K562 (cell line): Measurements from ENCODE around the gene TAS1R3. TPM values are rescaled to one million over a fixed set of nuclear protein-coding genes. Genes with fewer than 3 reads are reported as not detected.

Experiments
- AFF1 ChIP-seq, 2 experiments: fragments of 450-650 bp; IDR thresholded peaks; 2 replicates each; pipeline ENCODE4 v1.6.1; 2018; ENCODE audit warnings: mild to moderate bottlenecking in 2 of 2, low read depth in 1 of 2; ENCODE audit not compliant: partially characterized antibody in 2 of 2
- CBFB ChIP-seq: sonication (generic); formaldehyde crosslinking; IDR thresholded peaks from 2 replicates; pipeline ENCODE4 v1.4.0; 2020; ENCODE audit warnings: mild to moderate bottlenecking, missing genetic modification reagents
- DACH1 ChIP-seq: fragments of 450-650 bp; IDR thresholded peaks from 2 replicates; pipeline ENCODE4 v1.6.1; 2018; ENCODE audit not compliant: partially characterized antibody
- FOXO4 ChIP-seq: fragments of 450-650 bp; formaldehyde crosslinking; IDR thresholded peaks from 2 replicates; pipeline ENCODE4 v1.4.0; 2020; ENCODE audit warnings: mild to moderate bottlenecking, moderate library complexity
- MAFK ChIP-seq: IDR thresholded peaks from 2 replicates; pipeline ENCODE4 v1.6.1; 2011; ENCODE audit warnings: low read length, improper control_type of control experiment
- NUFIP1 ChIP-seq: fragments of 450-650 bp; IDR thresholded peaks from 2 replicates; pipeline ENCODE4 v1.6.1; 2018; ENCODE audit not compliant: partially characterized antibody
- SMARCB1 ChIP-seq: IDR thresholded peaks from 2 replicates; pipeline ENCODE4 v1.6.1; 2011; ENCODE audit warnings: improper control_type of control experiment, low read depth; ENCODE audit not compliant: insufficient read length
- SMARCC2 ChIP-seq: fragments of 450-650 bp; IDR thresholded peaks from 2 replicates; pipeline ENCODE4 v1.6.1; 2017; ENCODE audit warnings: antibody characterized with exemption, moderate library complexity, mild to moderate bottlenecking, low read depth
- ZBTB1 ChIP-seq: sonication (generic); formaldehyde crosslinking; IDR thresholded peaks from 2 replicates; pipeline ENCODE4 v1.8.1; 2023; ENCODE audit warnings: missing genetic modification reagents, low read depth, mild to moderate bottlenecking, borderline replicate concordance
- ZFP30 ChIP-seq: fragments of 250-450 bp; sonication (Bioruptor Pico); IDR thresholded peaks from 2 replicates; pipeline ENCODE4 v1.8.0; 2022; ENCODE audit warnings: moderate library complexity, mild to moderate bottlenecking, inconsistent platforms, borderline replicate concordance
- polyA plus RNA-seq, 8 experiments: library from polyadenylated mRNA; depleted of rRNA in 4 of 8; stranded (reverse) in 5 of 8; unstranded in 3 of 8; fragments of >200 nt; fragmentation: Nextera tagmentation in 2 of 8; fragmentation: Illumina TruSeq in 1 of 8; extraction: Ambion mirVana in 2 of 8; extraction: Trizol in 1 of 8; gene quantifications; 2 replicates each; pipeline versions ENCODE4 v1.2.1 to v1.2.3, GENCODE V29; 2011 to 2014; ENCODE audit warnings: inconsistent platforms in 1 of 8, missing spikeins in 1 of 8
- total RNA-seq, 7 experiments: library from RNA; depleted of rRNA in 6 of 7; stranded (reverse); fragments of >200 nt in 6 of 7; fragmentation: Illumina TruSeq in 2 of 7; extraction: Trizol in 2 of 7; gene quantifications; 2 replicates each; pipeline versions ENCODE4 v1.2.1 to v1.2.3, GENCODE V29; 2011 to 2021; ENCODE audit warnings: low replicate concordance in 1 of 7
- TF ChIP-seq, protein P1 (sequence below), 2 experiments: fragments of 250-450 bp in 1 of 2; fragments of 450-650 bp in 1 of 2; sonication (Bioruptor Pico) in 1 of 2; IDR thresholded peaks; 2 replicates each; pipeline versions ENCODE4 v1.6.1 to v1.8.0; 2016 to 2021; ENCODE audit warnings: mild to moderate bottlenecking in 2 of 2, moderate library complexity in 2 of 2, missing compliant biosample characterization in 1 of 2, missing genetic modification characterization in 1 of 2
- TF ChIP-seq, protein P2 (sequence below): fragments of 450-650 bp; IDR thresholded peaks from 2 replicates; pipeline ENCODE4 v1.6.1; 2018; ENCODE audit warnings: mild to moderate bottlenecking, low read depth; ENCODE audit not compliant: partially characterized antibody
- TF ChIP-seq, protein P3 (sequence below): fragments of 450-650 bp; conservative IDR thresholded peaks from 2 replicates; pipeline ENCODE4 v1.6.1; 2016; ENCODE audit warnings: missing genetic modification characterization, low read depth, mild to moderate bottlenecking, control low read depth, missing compliant biosample characterization

The TAS1R3 gene
- total and polyA plus RNA-seq, 9 of the 15 experiments (the other 6 are each of a cell fraction or from before 2014, with no cell fraction given) = 0.07 to 0.13 TPM; not detected in 7

DNA sequence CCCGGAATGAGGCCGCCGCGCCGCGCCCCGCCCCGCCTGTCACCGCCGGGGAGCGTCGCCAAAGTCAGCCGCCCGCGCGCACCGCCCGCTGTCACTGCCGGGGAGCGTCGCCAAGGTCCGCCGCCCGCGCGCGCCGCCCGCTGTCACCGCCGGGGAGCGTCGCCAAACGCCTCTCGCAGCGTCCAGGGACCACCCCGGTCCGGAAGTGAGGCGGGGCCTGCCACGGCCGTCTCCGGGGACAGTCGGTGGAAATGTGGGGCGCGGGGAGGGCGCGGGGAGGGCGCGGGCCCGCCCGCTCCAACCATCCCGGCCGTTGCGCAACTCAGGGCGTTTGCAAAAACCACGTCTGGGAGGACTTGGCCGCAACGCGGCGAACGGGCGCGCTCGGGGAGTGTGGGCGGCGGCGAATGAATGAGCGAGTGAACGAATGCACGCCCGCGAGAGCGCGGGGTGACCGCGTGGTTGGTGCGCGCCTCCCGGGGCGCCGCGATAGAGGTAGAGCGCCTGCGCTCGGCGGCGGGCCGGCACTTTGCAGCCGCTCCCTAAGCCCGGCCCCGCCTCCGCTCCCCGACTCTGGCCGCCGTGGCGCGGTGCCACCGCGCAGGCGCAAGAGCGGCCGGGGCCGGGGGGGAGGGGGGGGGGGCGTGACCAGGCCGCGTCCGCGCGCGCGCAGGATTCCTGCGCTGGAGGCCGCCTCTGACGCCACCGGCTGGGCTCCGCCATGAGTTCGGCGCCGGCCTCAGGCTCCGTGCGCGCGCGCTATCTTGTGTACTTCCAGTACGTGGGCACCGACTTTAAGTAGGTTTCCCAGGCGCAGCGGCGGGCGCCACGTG lies 22.9 kb upstream of the TAS1R3 start, which contains the start of the genes ACAP3 and PUSL1 (continued):
- TF ChIP-seq AFF1 (IDR thresholded peaks at IDR 0.05; ENCODE audit: low read depth in 1 of 2, partially characterized antibody in 2 of 2) (no peak), SMARCB1 (no peak), MAFK (no peak), ZFP30 (CRISPR knock-in tag) (no peak), DACH1 (peak; percentile 26), ZBTB1 (0 out of 2 replicates have a peak, but pooled peaks have one; percentile 26), NUFIP1 (no peak), CBFB (no peak), FOXO4 (no peak), SMARCC2 (no peak)
- TF ChIP-seq, protein P1, sequence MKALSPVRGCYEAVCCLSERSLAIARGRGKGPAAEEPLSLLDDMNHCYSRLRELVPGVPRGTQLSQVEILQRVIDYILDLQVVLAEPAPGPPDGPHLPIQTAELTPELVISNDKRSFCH (CRISPR knock-in tag; IDR thresholded peaks at IDR 0.05) = no peak
- TF ChIP-seq, protein P1 (tag; IDR thresholded peaks at IDR 0.05) = peak; percentile 63; the same call in 1 of the 2 replicates
- TF ChIP-seq, protein P2, sequence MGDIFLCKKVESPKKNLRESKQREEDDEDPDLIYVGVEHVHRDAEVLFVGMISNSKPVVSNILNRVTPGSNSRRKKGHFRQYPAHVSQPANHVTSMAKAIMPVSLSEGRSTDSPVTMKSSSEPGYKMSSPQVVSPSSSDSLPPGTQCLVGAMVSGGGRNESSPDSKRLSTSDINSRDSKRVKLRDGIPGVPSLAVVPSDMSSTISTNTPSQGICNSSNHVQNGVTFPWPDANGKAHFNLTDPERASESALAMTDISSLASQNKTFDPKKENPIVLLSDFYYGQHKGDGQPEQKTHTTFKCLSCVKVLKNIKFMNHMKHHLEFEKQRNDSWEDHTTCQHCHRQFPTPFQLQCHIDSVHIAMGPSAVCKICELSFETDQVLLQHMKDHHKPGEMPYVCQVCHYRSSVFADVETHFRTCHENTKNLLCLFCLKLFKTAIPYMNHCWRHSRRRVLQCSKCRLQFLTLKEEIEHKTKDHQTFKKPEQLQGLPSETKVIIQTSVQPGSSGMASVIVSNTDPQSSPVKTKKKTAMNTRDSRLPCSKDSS = no peak
- TF ChIP-seq, protein P3, sequence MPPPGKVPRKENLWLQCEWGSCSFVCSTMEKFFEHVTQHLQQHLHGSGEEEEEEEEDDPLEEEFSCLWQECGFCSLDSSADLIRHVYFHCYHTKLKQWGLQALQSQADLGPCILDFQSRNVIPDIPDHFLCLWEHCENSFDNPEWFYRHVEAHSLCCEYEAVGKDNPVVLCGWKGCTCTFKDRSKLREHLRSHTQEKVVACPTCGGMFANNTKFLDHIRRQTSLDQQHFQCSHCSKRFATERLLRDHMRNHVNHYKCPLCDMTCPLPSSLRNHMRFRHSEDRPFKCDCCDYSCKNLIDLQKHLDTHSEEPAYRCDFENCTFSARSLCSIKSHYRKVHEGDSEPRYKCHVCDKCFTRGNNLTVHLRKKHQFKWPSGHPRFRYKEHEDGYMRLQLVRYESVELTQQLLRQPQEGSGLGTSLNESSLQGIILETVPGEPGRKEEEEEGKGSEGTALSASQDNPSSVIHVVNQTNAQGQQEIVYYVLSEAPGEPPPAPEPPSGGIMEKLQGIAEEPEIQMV (tag) = no peak
